ENCODE measurements around the gene TMC2.
A peak's percentile ranks its signal among the peaks of the same experiment; 100 is the strongest.

Gene TMC2

GRCh38 chr20:2559279-2559626 lies 22.9 kb downstream of the TMC2 start:
- TF ChIP-seq, protein P1, sequence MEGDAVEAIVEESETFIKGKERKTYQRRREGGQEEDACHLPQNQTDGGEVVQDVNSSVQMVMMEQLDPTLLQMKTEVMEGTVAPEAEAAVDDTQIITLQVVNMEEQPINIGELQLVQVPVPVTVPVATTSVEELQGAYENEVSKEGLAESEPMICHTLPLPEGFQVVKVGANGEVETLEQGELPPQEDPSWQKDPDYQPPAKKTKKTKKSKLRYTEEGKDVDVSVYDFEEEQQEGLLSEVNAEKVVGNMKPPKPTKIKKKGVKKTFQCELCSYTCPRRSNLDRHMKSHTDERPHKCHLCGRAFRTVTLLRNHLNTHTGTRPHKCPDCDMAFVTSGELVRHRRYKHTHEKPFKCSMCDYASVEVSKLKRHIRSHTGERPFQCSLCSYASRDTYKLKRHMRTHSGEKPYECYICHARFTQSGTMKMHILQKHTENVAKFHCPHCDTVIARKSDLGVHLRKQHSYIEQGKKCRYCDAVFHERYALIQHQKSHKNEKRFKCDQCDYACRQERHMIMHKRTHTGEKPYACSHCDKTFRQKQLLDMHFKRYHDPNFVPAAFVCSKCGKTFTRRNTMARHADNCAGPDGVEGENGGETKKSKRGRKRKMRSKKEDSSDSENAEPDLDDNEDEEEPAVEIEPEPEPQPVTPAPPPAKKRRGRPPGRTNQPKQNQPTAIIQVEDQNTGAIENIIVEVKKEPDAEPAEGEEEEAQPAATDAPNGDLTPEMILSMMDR (IDR thresholded peaks at IDR 0.05; ENCODE audit: low read depth, low read length): no peak

DNA sequence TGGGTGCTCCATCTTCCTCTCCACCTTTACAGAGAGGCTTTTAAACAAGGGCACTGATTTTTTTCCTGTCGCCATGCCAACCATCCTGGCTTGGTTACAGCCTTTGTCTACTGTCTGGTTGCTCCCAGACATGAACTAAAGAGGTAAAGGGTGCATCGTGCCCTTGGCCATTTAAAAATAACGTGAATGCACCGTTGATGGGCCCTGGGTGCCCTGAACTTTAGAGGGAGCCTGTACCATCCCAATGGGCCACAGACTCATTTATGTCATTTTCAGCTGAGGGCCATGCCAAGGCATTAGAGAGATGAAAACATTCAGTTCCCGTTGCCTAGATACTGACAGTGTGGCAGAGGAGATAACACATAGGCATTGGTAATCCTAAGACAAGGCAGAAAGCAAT lies 23.3 kb downstream of the TMC2 start:
- Histone ChIP-seq H3K27me3 (ENCODE audit: insufficient read depth, low read depth, severe bottlenecking) (peaks cover 5% of the 10 kb centered on the region), H3K4me3 (ENCODE audit: low read depth, low read length) (no peak overlapping the region), H3K36me3 (no peaks in the 10 kb centered on the region), H3K27ac (no peak overlapping the region), H3K9me3 (ENCODE audit: severe bottlenecking) (no peaks in the 10 kb centered on the region)
- DNase-seq: no peak
- TF ChIP-seq, protein P1 (IDR thresholded peaks at IDR 0.05; ENCODE audit: low read depth, low read length): no peak

More at GRCh38 chr20:2559279-2559626, 22.9 kb downstream of the TMC2 start:
- H3K36me3 ChIP-seq: no peaks in the 10 kb centered on the region
- no peak for DNase-seq
- H3K27me3 ChIP-seq (ENCODE audit: insufficient read depth, low read depth, severe bottlenecking): peaks cover 5% of the 10 kb centered on the region
- no peaks in the 10 kb centered on the region for H3K9me3 ChIP-seq (ENCODE audit: severe bottlenecking)
- peak overlapping the region; percentile 18; the same call in 1 of the 2 replicates for H3K4me3 ChIP-seq (ENCODE audit: low read depth, low read length)
- no peak overlapping the region for H3K27ac ChIP-seq

DNA sequence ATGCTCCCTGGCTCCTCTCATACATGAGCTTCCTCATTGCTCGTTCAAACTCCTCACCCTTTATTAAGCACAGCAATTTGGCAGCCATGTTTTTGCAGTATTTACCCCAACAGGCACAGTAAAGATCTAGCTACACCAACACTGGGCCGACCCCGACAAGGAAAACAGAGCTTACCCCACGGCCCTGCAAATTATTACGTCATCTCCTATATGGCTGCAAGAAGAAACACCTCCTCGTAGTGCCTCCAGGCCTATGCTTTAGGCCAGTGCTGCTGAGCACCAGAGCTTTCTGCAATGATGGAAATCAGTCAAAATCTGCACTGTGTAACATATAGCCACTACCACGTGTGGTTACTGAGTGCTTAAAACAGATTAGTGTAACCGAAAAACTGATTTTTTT lies 26.7 kb downstream of the TMC2 start:
- no peak overlapping the region for H3K4me3 ChIP-seq (ENCODE audit: low read depth, low read length)
- H3K27ac ChIP-seq: no peak overlapping the region
- TF ChIP-seq, protein P1 (IDR thresholded peaks at IDR 0.05; ENCODE audit: low read depth, low read length): no peak
- DNase-seq: no peak
- no peaks in the 10 kb centered on the region for H3K9me3 ChIP-seq (ENCODE audit: severe bottlenecking)
- H3K36me3 ChIP-seq: no peaks in the 10 kb centered on the region
- H3K27me3 ChIP-seq (ENCODE audit: insufficient read depth, low read depth, severe bottlenecking): peaks cover 5% of the 10 kb centered on the region

- H3K4me3 ChIP-seq (ENCODE audit: low read depth, low read length): no peak overlapping the region
- H3K9me3 ChIP-seq (ENCODE audit: severe bottlenecking): no peaks in the 10 kb centered on the region
- H3K27me3 ChIP-seq (ENCODE audit: insufficient read depth, low read depth, severe bottlenecking): no peaks in the 10 kb centered on the region
- H3K27ac ChIP-seq: peak overlapping the region; percentile 21; the same call in 1 of the 2 replicates
- no peaks in the 10 kb centered on the region for H3K36me3 ChIP-seq
- peak; percentile 47 for DNase-seq
- TF ChIP-seq, protein P1 (IDR thresholded peaks at IDR 0.05; ENCODE audit: low read depth, low read length): 0 out of 2 replicates have a peak, but pooled peaks have one; percentile 14
Observed at GRCh38 chr20:2564406-2564805, 28.0 kb downstream of the TMC2 start.

DNA sequence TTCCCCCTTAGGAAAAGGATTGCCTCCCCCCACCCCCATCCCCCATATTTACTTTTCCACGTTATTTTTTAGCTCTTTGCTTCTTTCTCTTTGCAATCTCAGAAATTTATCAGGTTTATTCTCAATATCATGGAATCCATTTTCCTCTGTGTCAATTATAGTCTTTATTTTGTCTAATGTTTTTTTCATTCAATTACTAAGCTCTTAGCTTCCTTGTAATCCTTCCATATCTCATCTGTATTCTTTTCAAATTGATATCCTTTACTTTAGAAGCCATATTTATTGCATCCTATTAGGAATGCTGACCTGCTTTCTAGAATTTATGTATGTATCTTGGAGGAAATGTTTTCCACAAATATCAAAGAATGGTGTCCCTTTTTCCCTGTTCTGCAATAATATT lies 39.3 kb downstream of the TMC2 start:
- H3K27ac ChIP-seq: no peak overlapping the region
- no peak for DNase-seq
- H3K4me3 ChIP-seq (ENCODE audit: low read depth, low read length): no peak overlapping the region
- no peaks in the 10 kb centered on the region for H3K27me3 ChIP-seq (ENCODE audit: insufficient read depth, low read depth, severe bottlenecking)
- TF ChIP-seq, protein P1 (IDR thresholded peaks at IDR 0.05; ENCODE audit: low read depth, low read length): no peak
- H3K36me3 ChIP-seq: no peaks in the 10 kb centered on the region
- peaks cover 2% of the 10 kb centered on the region for H3K9me3 ChIP-seq (ENCODE audit: severe bottlenecking)

DNA sequence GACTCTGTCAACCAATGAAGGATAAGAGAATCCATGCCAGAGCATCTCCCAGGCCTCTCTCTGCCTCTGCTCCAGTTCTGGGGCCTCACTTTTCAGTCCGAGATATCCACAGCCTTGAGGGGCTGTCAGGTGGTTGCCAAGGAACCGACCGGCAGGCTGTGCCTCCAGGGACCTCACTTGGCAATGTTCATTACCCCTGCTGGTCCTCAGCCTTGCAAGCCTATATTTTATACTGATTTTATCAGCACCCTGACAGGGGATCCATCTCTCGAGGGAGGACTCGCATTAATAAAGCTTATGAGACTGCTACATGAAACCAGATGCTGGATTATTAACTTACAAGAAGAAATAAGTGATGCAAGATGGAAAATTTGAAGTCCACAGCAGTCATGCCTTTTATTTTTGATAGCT lies 39.9 kb downstream of the TMC2 start:
- peaks cover 2% of the 10 kb centered on the region for H3K9me3 ChIP-seq (ENCODE audit: severe bottlenecking)
- H3K27ac ChIP-seq: no peak overlapping the region
- TF ChIP-seq, protein P1 (IDR thresholded peaks at IDR 0.05; ENCODE audit: low read depth, low read length): no peak
- no peaks in the 10 kb centered on the region for H3K36me3 ChIP-seq
- H3K4me3 ChIP-seq (ENCODE audit: low read depth, low read length): no peak overlapping the region
- H3K27me3 ChIP-seq (ENCODE audit: insufficient read depth, low read depth, severe bottlenecking): no peaks in the 10 kb centered on the region
- DNase-seq: no peak

Measured in WERI-Rb-1 (cell line).